OCI-LY3 (cell line): ENCODE results near the gene AFTPH.
A peak's percentile ranks its signal among the peaks of the same experiment; 100 is the strongest.

Experiments used
- H2AFZ ChIP-seq: fragments of 200-600, 300-600 bp; shearing (Covaris generic); 2 replicates; pipeline ENCODE4 v1.6.0; 2014; ENCODE audit warnings: antibody characterized with exemption, low read depth, low read length
- H3K27ac ChIP-seq: fragments of 200-600, 300-600 bp; sonication (generic); 2 replicates; pipeline ENCODE4 v1.5.1; 2014; ENCODE audit warnings: mild to moderate bottlenecking, low read length, moderate library complexity, mixed read lengths
- H3K27me3 ChIP-seq: fragments of 200-600, 300-600 bp; sonication (generic); 2 replicates; pipeline ENCODE4 v1.6.1; 2014; ENCODE audit warnings: low read depth, low read length, mixed read lengths
- H3K36me3 ChIP-seq: fragments of 200-600, 300-600 bp; sonication (generic); replicated peaks from 2 replicates; pipeline ENCODE3; 2014; ENCODE audit warnings: low read depth, low read length, mixed read lengths
- H3K4me1 ChIP-seq: fragments of 300-600, 200-600 bp; sonication (generic); 2 replicates; pipeline ENCODE4 v1.6.1; 2014; ENCODE audit warnings: low read length, mixed read lengths
- H3K4me2 ChIP-seq: fragments of 200-600, 300-600 bp; sonication (generic); 2 replicates; pipeline ENCODE4 v1.6.1; 2014; ENCODE audit warnings: low read length, mixed read lengths
- H3K4me3 ChIP-seq: fragments of 300-600, 200-600 bp; sonication (generic); 2 replicates; pipeline ENCODE4 v1.5.1; 2014; ENCODE audit warnings: antibody characterized with exemption, mild to moderate bottlenecking, low read length, moderate library complexity
- H3K79me2 ChIP-seq: fragments of 300-600, 200-600 bp; shearing (Covaris generic); 2 replicates; pipeline ENCODE4 v1.6.1; 2014; ENCODE audit warnings: mild to moderate bottlenecking, low read length, mixed read lengths
- H3K9ac ChIP-seq: fragments of 300-600, 200-600 bp; shearing (Covaris generic); 2 replicates; pipeline ENCODE4 v1.6.0; 2014; ENCODE audit warnings: mild to moderate bottlenecking, low read length, moderate library complexity
- H3K9me3 ChIP-seq: fragments of 200-600, 300-600 bp; shearing (Covaris generic); 2 replicates; pipeline ENCODE4 v1.6.1; 2014; ENCODE audit warnings: low read length, mixed read lengths; ENCODE audit not compliant: insufficient read depth
- H4K20me1 ChIP-seq: fragments of 200-600, 300-600 bp; sonication (generic); 2 replicates; pipeline ENCODE4 v1.6.1; 2016; ENCODE audit warnings: low read length, mixed read lengths; ENCODE audit not compliant: insufficient read depth
- CTCF ChIP-seq: fragments of 200-600, 300-600 bp; sonication (generic); IDR thresholded peaks from 2 replicates; pipeline ENCODE4 v1.5.1; 2014; ENCODE audit warnings: antibody characterized with exemption, low read length, low read depth
- EZH2phosphoT487 ChIP-seq: fragments of 200-600 bp; shearing (Covaris generic); IDR thresholded peaks from 2 replicates; pipeline ENCODE4 v1.6.1; 2018; ENCODE audit warnings: antibody characterized with exemption, mixed run types, low read depth

Gene AFTPH

GRCh38 chr2:64605026-64605471, 80.9 kb downstream of the AFTPH start:
- H4K20me1 ChIP-seq, result no peaks in the 10 kb centered on the region
- H3K4me3 ChIP-seq, result no peak overlapping the region
- H3K27me3 ChIP-seq, result no peaks in the 10 kb centered on the region
- H3K36me3 ChIP-seq, result no peaks in the 10 kb centered on the region
- TF ChIP-seq EZH2phosphoT487 (no peak), CTCF (no peak)
- no peak overlapping the region for H3K4me2 ChIP-seq
- peaks cover 31% of the 10 kb centered on the region for H3K4me1 ChIP-seq
- no peaks in the 10 kb centered on the region for H3K9me3 ChIP-seq
- no peak overlapping the region for H3K27ac ChIP-seq
- H3K9ac ChIP-seq, result no peak overlapping the region
- no peaks in the 10 kb centered on the region for H3K79me2 ChIP-seq
- H2AFZ ChIP-seq, result no peak overlapping the region

GRCh38 chr2:64605991-64606478, 81.9 kb downstream of the AFTPH start:
- H3K4me3 ChIP-seq, result peak overlapping the region; percentile 76
- no peaks in the 10 kb centered on the region for H3K9me3 ChIP-seq
- H3K27ac ChIP-seq, result 0 out of 2 replicates have a peak overlapping the region, but pooled peaks have one; percentile 75
- no peaks in the 10 kb centered on the region for H4K20me1 ChIP-seq
- H3K36me3 ChIP-seq, result no peaks in the 10 kb centered on the region
- peak overlapping the region; percentile 96 for H3K4me2 ChIP-seq
- H3K79me2 ChIP-seq, result no peaks in the 10 kb centered on the region
- H3K4me1 ChIP-seq, result peaks cover 31% of the 10 kb centered on the region
- no peaks in the 10 kb centered on the region for H3K27me3 ChIP-seq
- no peak for TF ChIP-seq EZH2phosphoT487
- no peak for TF ChIP-seq CTCF
- peak overlapping the region; percentile 48; the same call in 1 of the 2 replicates for H3K9ac ChIP-seq
- peak overlapping the region; percentile 57; the same call in 1 of the 2 replicates for H2AFZ ChIP-seq

GRCh38 chr2:64606479-64607363, 82.6 kb downstream of the AFTPH start:
- no peaks in the 10 kb centered on the region for H3K9me3 ChIP-seq
- H3K27ac ChIP-seq, result peak overlapping the region; percentile 75
- TF ChIP-seq CTCF, result no peak
- no peak for TF ChIP-seq EZH2phosphoT487

More at GRCh38 chr2:64606479-64607363, 82.6 kb downstream of the AFTPH start:
- H3K4me2 ChIP-seq, result peak overlapping the region; percentile 96
- H3K79me2 ChIP-seq, result no peaks in the 10 kb centered on the region
- H3K9ac ChIP-seq, result peak overlapping the region; percentile 48
- peaks cover 30% of the 10 kb centered on the region for H3K4me1 ChIP-seq
- peak overlapping the region; percentile 57; the same call in 1 of the 2 replicates for H2AFZ ChIP-seq
- H3K27me3 ChIP-seq, result peaks cover 6% of the 10 kb centered on the region
- no peaks in the 10 kb centered on the region for H4K20me1 ChIP-seq
- no peaks in the 10 kb centered on the region for H3K36me3 ChIP-seq
- H3K4me3 ChIP-seq, result peak overlapping the region; percentile 76
